GM12878 (cell line): Measurements from ENCODE around the gene TRIM3. TPM values are rescaled to one million over a fixed set of nuclear protein-coding genes. Genes with fewer than 3 reads are reported as not detected.

Experiments used
- ATAC-seq: fragments of 200-7000 bp; cut with Tn5 transposase; 3 replicates; pipeline ENCODE4 v1.9.1; 2020; ENCODE audit warnings: mild to moderate bottlenecking, moderate library complexity
- BruUV-seq: library from RNA; stranded (reverse); fragments of 400-500 nt; replicated peaks from 2 replicates; lab custom pipeline; 2021; lab: Mats Ljungman, UMichigan
- CTCF ChIA-PET: fragments of 300-600 bp; sonication (Branson Sonifier 250); formaldehyde crosslinking; extraction: SDS; loops from one replicate; lab custom pipeline; 2021; ENCODE audit warnings: inconsistent platforms; lab: Yijun Ruan, JAX
- POLR2A ChIA-PET: fragments of 350-600 bp; formaldehyde crosslinking; extraction: SDS; loops from one replicate; lab custom pipeline; 2021; ENCODE audit warnings: inconsistent platforms; lab: Charles Lee
- RAD21 ChIA-PET: fragments of 300-600 bp; sonication (Branson Sonifier 250); formaldehyde crosslinking; loops from one replicate; lab custom pipeline; 2023; ENCODE audit warnings: antibody characterized with exemption; ENCODE audit not compliant: unreplicated experiment; lab: Charles Lee
- SMC1A ChIA-PET: fragments of 300-600 bp; sonication (Branson Sonifier 250); formaldehyde crosslinking; loops from one replicate; lab custom pipeline; 2023; ENCODE audit not compliant: unreplicated experiment, uncharacterized antibody; lab: Charles Lee
- DNase-seq: peaks from one replicate; pipeline ENCODE4 v3.0.0-alpha.2; 2011; ENCODE audit warnings: low read depth, low spot score
- FAIRE-seq: peaks from 3 replicates; lab custom pipeline; 2011; peaks lifted over from hg19 to GRCh38; lab: Jason Lieb, UNC
- H2AFZ ChIP-seq: 2 replicates; pipeline ENCODE4 v1.6.0; 2011; ENCODE audit warnings: low read depth, low read length, control low read depth; ENCODE audit not compliant: control insufficient read depth
- H3K27ac ChIP-seq: 2 replicates; pipeline ENCODE4 v1.5.1; 2011; ENCODE audit warnings: control low read depth; ENCODE audit not compliant: control insufficient read depth, insufficient read depth
- H3K27me3 ChIP-seq, 2 experiments: replicated peaks in 1 of 2; 2 replicates each; pipeline versions ENCODE4 v1.6.0 to v1.6.1; 2011; ENCODE audit warnings: low read length in 1 of 2; ENCODE audit not compliant: control insufficient read depth in 2 of 2, insufficient read depth in 2 of 2
- H3K36me3 ChIP-seq, 2 experiments: 2 replicates each; pipeline ENCODE4 v1.5.1; 2011; ENCODE audit warnings: low read length in 1 of 2; ENCODE audit not compliant: control insufficient read depth in 2 of 2, insufficient read depth in 2 of 2
- H3K4me1 ChIP-seq: 2 replicates; pipeline ENCODE4 v1.6.1; 2011; ENCODE audit warnings: mild to moderate bottlenecking, low read length, moderate library complexity, mixed read lengths; ENCODE audit not compliant: control insufficient read depth, insufficient read depth
- H3K4me2 ChIP-seq: 2 replicates; pipeline ENCODE4 v1.6.0; 2011; ENCODE audit warnings: control low read depth; ENCODE audit not compliant: control insufficient read depth, insufficient read depth
- H3K4me3 ChIP-seq: fragments of 200-600 bp; sonication (generic); 2 replicates; pipeline ENCODE4 v1.5.1; 2016
- H3K79me2 ChIP-seq: 2 replicates; pipeline ENCODE4 v1.6.0; 2011; ENCODE audit warnings: low read length; ENCODE audit not compliant: control insufficient read depth, insufficient read depth
- H3K9ac ChIP-seq: 2 replicates; pipeline ENCODE4 v1.8.0; 2011; ENCODE audit warnings: low read length, control low read depth, mixed read lengths; ENCODE audit not compliant: control insufficient read depth, insufficient read depth
- H3K9me3 ChIP-seq: replicated peaks from 3 replicates; pipeline ENCODE4 v1.5.1; 2011; ENCODE audit warnings: mild to moderate bottlenecking, low read length; ENCODE audit not compliant: control insufficient read depth, insufficient read depth
- H4K20me1 ChIP-seq: 2 replicates; pipeline ENCODE4 v1.6.0; 2011; ENCODE audit not compliant: control insufficient read depth, insufficient read depth
- CBFB ChIP-seq: IDR thresholded peaks from 2 replicates; pipeline ENCODE4 v1.6.1; 2016; ENCODE audit warnings: antibody characterized with exemption, low read depth
- CHD4 ChIP-seq: fragments of 200-600 bp; sonication (generic); IDR thresholded peaks from 2 replicates; pipeline ENCODE4 v1.6.1; 2016; ENCODE audit warnings: mild to moderate bottlenecking
- CTCF ChIP-seq, 3 experiments: IDR thresholded peaks in 2 of 3; conservative IDR thresholded peaks in 1 of 3; 2 replicates each; pipeline ENCODE4 v1.5.1; 2011; ENCODE audit warnings: low read depth in 3 of 3, low read length in 3 of 3, mild to moderate bottlenecking in 3 of 3, control low read depth in 2 of 3, moderate library complexity in 2 of 3, inconsistent platforms in 1 of 3, mixed read lengths in 1 of 3; ENCODE audit not compliant: control insufficient read depth in 2 of 3, insufficient read depth in 1 of 3; ENCODE audit errors: extremely low read depth in 1 of 3
- EGR1 ChIP-seq, 2 experiments: IDR thresholded peaks; 1 replicate in 1 of 2; 2 replicates in 1 of 2; pipeline ENCODE4 v1.6.1; 2011 to 2012; ENCODE audit warnings: low read depth in 2 of 2, low read length in 2 of 2, borderline replicate concordance in 1 of 2, mild to moderate bottlenecking in 1 of 2, moderate library complexity in 1 of 2
- ETV6 ChIP-seq, 2 experiments: fragments of 450-650 bp in 1 of 2; IDR thresholded peaks in 1 of 2; conservative IDR thresholded peaks in 1 of 2; 2 replicates each; pipeline ENCODE4 v1.6.1; 2014; ENCODE audit warnings: antibody characterized with exemption in 1 of 2, borderline replicate concordance in 1 of 2, low read depth in 1 of 2, mild to moderate bottlenecking in 1 of 2, moderate library complexity in 1 of 2
- GABPA ChIP-seq: IDR thresholded peaks from 2 replicates; pipeline ENCODE4 v1.6.1; 2014; ENCODE audit warnings: antibody characterized with exemption, low read depth, mild to moderate bottlenecking, inconsistent platforms
- IRF3 ChIP-seq: fragments of 450-650 bp; IDR thresholded peaks from 2 replicates; pipeline ENCODE4 v1.6.1; 2014; ENCODE audit warnings: mild to moderate bottlenecking
- JUND ChIP-seq: IDR thresholded peaks from 2 replicates; pipeline ENCODE4 v1.6.1; 2012; ENCODE audit warnings: low read depth, mild to moderate bottlenecking, low read length, improper control_type of control experiment, moderate library complexity
- KAT2A ChIP-seq: conservative IDR thresholded peaks from 2 replicates; pipeline ENCODE4 v1.6.1; 2011; ENCODE audit warnings: low read depth, low read length; ENCODE audit not compliant: control insufficient read depth
- MAX ChIP-seq: IDR thresholded peaks from 2 replicates; pipeline ENCODE4 v1.6.1; 2012; ENCODE audit warnings: low read depth, low read length, improper control_type of control experiment
- RFX5 ChIP-seq: IDR thresholded peaks from 2 replicates; pipeline ENCODE4 v1.6.1; 2011; ENCODE audit warnings: low read depth, low read length, improper control_type of control experiment
- SMC3 ChIP-seq: IDR thresholded peaks from 2 replicates; pipeline ENCODE4 v1.6.1; 2011; ENCODE audit warnings: low read length, improper control_type of control experiment, borderline replicate concordance
- SUZ12 ChIP-seq: fragments of 200-600 bp; sonication (generic); IDR thresholded peaks from one replicate; pipeline ENCODE4 v1.6.1; 2018; ENCODE audit warnings: antibody characterized with exemption, mild to moderate bottlenecking; ENCODE audit not compliant: unreplicated experiment
- USF2 ChIP-seq: IDR thresholded peaks from 2 replicates; pipeline ENCODE4 v1.6.1; 2011; ENCODE audit warnings: low read depth, low read length, improper control_type of control experiment, borderline replicate concordance
- ZBED1 ChIP-seq: IDR thresholded peaks from 2 replicates; pipeline ENCODE4 v1.6.1; 2016; ENCODE audit warnings: borderline replicate concordance
- ZNF207 ChIP-seq: fragments of 450-650 bp; IDR thresholded peaks from 2 replicates; pipeline ENCODE4 v1.6.1; 2014; ENCODE audit warnings: antibody characterized with exemption, mild to moderate bottlenecking, borderline replicate concordance
- in situ Hi-C: fragments of 300-500 bp; cut with MboI; formaldehyde crosslinking; loops from 9 replicates; pipeline ENCODE4 v1.14.3; 2018; ENCODE audit warnings: mixed read lengths
- intact Hi-C: fragments of 100-400 bp; cut with micrococcal nuclease; formaldehyde crosslinking; loops from one replicate; pipeline ENCODE4 v1.14.2; 2022; ENCODE audit not compliant: unreplicated experiment
- polyA plus RNA-seq, 11 experiments: library from polyadenylated mRNA; depleted of rRNA in 4 of 11; unstranded in 6 of 11; stranded (reverse) in 5 of 11; fragments of >200 nt; fragmentation: Nextera tagmentation in 4 of 11; fragmentation: Illumina TruSeq in 1 of 11; extraction: Ambion mirVana in 4 of 11; extraction: Trizol in 1 of 11; gene quantifications; 1 replicate in 1 of 11; 2 replicates in 10 of 11; pipeline versions ENCODE4 v1.2.1 to v1.2.3, GENCODE V29; 2011 to 2016; ENCODE audit warnings: inconsistent platforms in 2 of 11, missing spikeins in 2 of 11, low read depth in 1 of 11
- total RNA-seq, 4 experiments: library from RNA; depleted of rRNA in 3 of 4; stranded (reverse); fragments of >200 nt in 3 of 4; fragmentation: Illumina TruSeq in 1 of 4; extraction: Trizol in 1 of 4; gene quantifications; 2 replicates each; pipeline versions ENCODE4 v1.2.1 to v1.2.3, GENCODE V29; 2013 to 2021

TRIM3 gene
- total and polyA plus RNA-seq, 10 of the 15 experiments (the other 5 are each of a cell fraction or from before 2014, with no cell fraction given) = 0.34 to 11.8 (median 4.8) TPM

- no peaks in the 10 kb centered on the region for H4K20me1 ChIP-seq
- no peak overlapping the region for H3K27ac ChIP-seq
- no peak for FAIRE-seq
- ChIA-PET CTCF (interaction anchor here (0.9 to 2.2 kb wide), 5 partner anchors 16 to 328 kb away, joined by 3 to 11 read pairs (median 5); no protein-coding TSS in a partner anchor), SMC1A (interaction anchor here (1.2 to 1.3 kb wide), 2 partner anchors 16 to 48 kb away, joined by 4 to 6 read pairs; no protein-coding TSS in a partner anchor), POLR2A (no interaction called here), RAD21 (interaction anchor here (2.4 kb wide), 1 partner anchor 48 kb away, joined by 10 read pairs; no protein-coding TSS in a partner anchor)
- in situ Hi-C loops = no loop called here
- no peaks in the 10 kb centered on the region for H3K9me3 ChIP-seq
- no peaks in the 10 kb centered on the region; a peak in 1 of 4 replicates for H3K27me3 ChIP-seq
- no peak overlapping the region for H3K4me3 ChIP-seq
- no peak overlapping the region for H2AFZ ChIP-seq
- no peak for DNase-seq
- intact Hi-C loops = no loop called here
- H3K9ac ChIP-seq = no peak overlapping the region
- H3K36me3 ChIP-seq = no peaks in the 10 kb centered on the region
- ATAC-seq = no peak
- BruUV-seq = no TSS peak
- H3K79me2 ChIP-seq = no peaks in the 10 kb centered on the region
- H3K4me2 ChIP-seq = no peak overlapping the region
- H3K4me1 ChIP-seq = no peaks in the 10 kb centered on the region
- TF ChIP-seq KAT2A (no peak), USF2 (no peak), JUND (no peak), ZBED1 (no peak), GABPA (no peak), CBFB (no peak), ETV6 (conservative IDR thresholded peaks at IDR 0.05 in 1 of 2, IDR thresholded peaks at IDR 0.05 in 1 of 2; ENCODE audit: borderline replicate concordance in 1 of 2, low read depth in 1 of 2) (no peak), CHD4 (no peak), IRF3 (no peak), CTCF (IDR thresholded peaks at IDR 0.05 in 2 of 3, conservative IDR thresholded peaks at IDR 0.05 in 1 of 3; ENCODE audit: control insufficient read depth in 2 of 3, extremely low read depth in 1 of 3, insufficient read depth in 1 of 3, low read depth in 3 of 3, low read length in 3 of 3) (no peak), SUZ12 (no peak), ZNF207 (no peak), EGR1 (IDR thresholded peaks at IDR 0.05; ENCODE audit: borderline replicate concordance in 1 of 2, low read depth in 2 of 2, low read length in 2 of 2) (no peak), SMC3 (no peak), RFX5 (no peak), MAX (no peak)
These were observed 46.2 kb downstream of the TRIM3 start for GRCh38 chr11:6427516-6427915.
